ENCODE results near the gene TAAR9. TPM values are rescaled to one million over a fixed set of nuclear protein-coding genes. Genes with fewer than 3 reads are reported as not detected.

TAAR9 gene
- total and polyA plus RNA-seq, 2 donors (not counting 1 experiment from before 2014, with no cell fraction given): not detected

DNA sequence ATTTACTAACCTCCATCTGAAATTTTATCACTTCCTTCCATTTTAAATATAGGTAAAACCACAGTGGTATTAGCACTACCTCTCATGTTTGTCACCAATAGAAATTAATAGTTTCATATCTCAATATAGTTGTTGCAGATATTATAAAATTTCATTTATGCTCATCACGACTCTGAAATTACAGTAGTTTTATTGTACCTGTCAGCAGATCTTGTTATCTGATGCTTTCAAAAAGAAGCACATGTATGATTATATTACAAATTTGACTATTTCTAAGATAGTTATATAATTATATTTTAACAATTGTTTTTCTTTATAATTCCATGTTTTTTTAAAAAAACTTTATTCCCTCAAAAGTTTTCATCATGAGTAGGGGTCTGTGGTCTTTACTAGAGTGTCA is 46.6 kb downstream of the TAAR9 start:
- Histone ChIP-seq H3K36me3 (replicated peaks in 1 of 2; ENCODE audit: control extremely low read depth in 1 of 2, control insufficient read depth in 1 of 2, extremely low read depth in 1 of 2, insufficient read depth in 2 of 2, low read length in 1 of 2) (no peaks in the 10 kb centered on the region), H4K20me1 (ENCODE audit: control insufficient read depth, insufficient read depth, low read length, poor library complexity, severe bottlenecking) (no peaks in the 10 kb centered on the region), H3K27me3 (replicated peaks in 1 of 4; ENCODE audit: control extremely low read depth in 1 of 4, control insufficient read depth in 3 of 4, insufficient read depth in 4 of 4, low read length in 3 of 4) (peaks cover 0 to 11% (median 0%) of the 10 kb centered on the region in 4 experiments), H3K9ac (ENCODE audit: low read length) (no peak overlapping the region), H3K4me3 (ENCODE audit: control extremely low read depth in 1 of 5, extremely low read depth in 1 of 5, insufficient read depth in 1 of 5, low read depth in 2 of 5, low read length in 4 of 5) (no peak overlapping the region), H3K4me2 (replicated peaks; ENCODE audit: low read depth, low read length, poor library complexity, severe bottlenecking) (no peak overlapping the region), H3K79me2 (ENCODE audit: control insufficient read depth, insufficient read depth, low read length) (no peaks in the 10 kb centered on the region), H3K27ac (ENCODE audit: low read length in 2 of 2) (no peak overlapping the region), H3K9me3 (ENCODE audit: control extremely low read depth in 1 of 3, control insufficient read depth in 2 of 3, insufficient read depth in 1 of 3, low read length in 2 of 3) (peaks cover 0 to 3% (median 3%) of the 10 kb centered on the region in 3 donors), H3K4me1 (ENCODE audit: control insufficient read depth in 2 of 2, insufficient read depth in 2 of 2, low read length in 2 of 2) (no peaks in the 10 kb centered on the region), H2AFZ (ENCODE audit: insufficient read depth, low read depth, low read length, poor library complexity, severe bottlenecking) (no peak overlapping the region)
- no peaks in the 10 kb centered on the region for H3K9me3 Mint-ChIP-seq (ENCODE audit: insufficient read depth)
- intact Hi-C loops (cut with micrococcal nuclease): no loop called here
- no CpG with 5 or more reads among the region's 1 CpG for WGBS (ENCODE audit: insufficient coverage)
- H3K27ac Mint-ChIP-seq: no peak overlapping the region
- ChIA-PET POLR2A (no interaction called here), CTCF (no interaction called here)
- TF ChIP-seq, protein P1, sequence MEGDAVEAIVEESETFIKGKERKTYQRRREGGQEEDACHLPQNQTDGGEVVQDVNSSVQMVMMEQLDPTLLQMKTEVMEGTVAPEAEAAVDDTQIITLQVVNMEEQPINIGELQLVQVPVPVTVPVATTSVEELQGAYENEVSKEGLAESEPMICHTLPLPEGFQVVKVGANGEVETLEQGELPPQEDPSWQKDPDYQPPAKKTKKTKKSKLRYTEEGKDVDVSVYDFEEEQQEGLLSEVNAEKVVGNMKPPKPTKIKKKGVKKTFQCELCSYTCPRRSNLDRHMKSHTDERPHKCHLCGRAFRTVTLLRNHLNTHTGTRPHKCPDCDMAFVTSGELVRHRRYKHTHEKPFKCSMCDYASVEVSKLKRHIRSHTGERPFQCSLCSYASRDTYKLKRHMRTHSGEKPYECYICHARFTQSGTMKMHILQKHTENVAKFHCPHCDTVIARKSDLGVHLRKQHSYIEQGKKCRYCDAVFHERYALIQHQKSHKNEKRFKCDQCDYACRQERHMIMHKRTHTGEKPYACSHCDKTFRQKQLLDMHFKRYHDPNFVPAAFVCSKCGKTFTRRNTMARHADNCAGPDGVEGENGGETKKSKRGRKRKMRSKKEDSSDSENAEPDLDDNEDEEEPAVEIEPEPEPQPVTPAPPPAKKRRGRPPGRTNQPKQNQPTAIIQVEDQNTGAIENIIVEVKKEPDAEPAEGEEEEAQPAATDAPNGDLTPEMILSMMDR (IDR thresholded peaks at IDR 0.05): no peak
- no peak for TF ChIP-seq EZH2 (IDR thresholded peaks at IDR 0.05; ENCODE audit: borderline replicate concordance, insufficient read depth, low read depth, low read length, poor library complexity, severe bottlenecking)
- no peak overlapping the region for H3K4me3 Mint-ChIP-seq
- H3K27me3 Mint-ChIP-seq: peaks cover 30% of the 10 kb centered on the region
- DNase-seq (no peak), ATAC-seq (ENCODE audit: low read depth) (no peak)
- H3K4me1 Mint-ChIP-seq: no peaks in the 10 kb centered on the region

DNA sequence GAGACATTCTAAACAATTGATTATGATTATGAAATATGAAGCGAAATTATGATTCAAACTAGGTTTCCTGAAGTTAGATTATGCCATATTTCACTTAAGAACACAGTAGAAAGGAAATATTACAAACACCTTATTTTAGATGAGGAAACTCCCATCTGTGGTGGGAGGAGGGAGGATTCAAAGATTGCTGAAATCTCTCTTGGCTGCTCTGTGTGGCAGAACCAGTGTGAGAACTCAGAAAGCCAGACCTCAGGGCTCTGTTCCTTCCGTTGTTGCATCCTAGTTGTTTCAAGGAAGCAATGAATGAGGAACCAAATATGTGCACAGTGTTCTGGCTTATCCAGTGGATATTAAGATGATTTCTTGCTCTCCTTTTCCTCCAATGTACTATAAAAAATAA is 49.3 kb downstream of the TAAR9 start:
- Mint-ChIP-seq H3K9me3 (ENCODE audit: insufficient read depth) (no peaks in the 10 kb centered on the region), H3K27me3 (peaks cover 14% of the 10 kb centered on the region), H3K4me3 (no peak overlapping the region), H3K27ac (no peak overlapping the region), H3K4me1 (no peaks in the 10 kb centered on the region)
- TF ChIP-seq, protein P1 (IDR thresholded peaks at IDR 0.05): no peak
- TF ChIP-seq EZH2 (IDR thresholded peaks at IDR 0.05; ENCODE audit: borderline replicate concordance, insufficient read depth, low read depth, low read length, poor library complexity, severe bottlenecking): no peak
- POLR2A ChIA-PET: interaction anchor here (0.6 kb wide), 1 partner anchor 128 kb away, joined by 8 read pairs; no protein-coding TSS in a partner anchor
- WGBS (ENCODE audit: insufficient coverage): 13% methylated on average over 1 of the region's 2 CpGs
- intact Hi-C loops (cut with micrococcal nuclease): no loop called here
- no peaks in the 10 kb centered on the region for H4K20me1 ChIP-seq (ENCODE audit: control insufficient read depth, insufficient read depth, low read length, poor library complexity, severe bottlenecking)
- no peak overlapping the region for H3K4me2 ChIP-seq (replicated peaks; ENCODE audit: low read depth, low read length, poor library complexity, severe bottlenecking)
- peaks cover 0 to 3% (median 0%) of the 10 kb centered on the region in 4 experiments for H3K27me3 ChIP-seq (replicated peaks in 1 of 4; ENCODE audit: control extremely low read depth in 1 of 4, control insufficient read depth in 3 of 4, insufficient read depth in 4 of 4, low read length in 3 of 4)
- ATAC-seq (ENCODE audit: low read depth) (no peak), DNase-seq (no peak)
- CTCF ChIA-PET: no interaction called here
- H3K9ac ChIP-seq (ENCODE audit: low read length): no peak overlapping the region
- H3K9me3 ChIP-seq (ENCODE audit: control extremely low read depth in 1 of 3, control insufficient read depth in 2 of 3, insufficient read depth in 1 of 3, low read length in 2 of 3): no peaks in the 10 kb centered on the region
- H2AFZ ChIP-seq (ENCODE audit: insufficient read depth, low read depth, low read length, poor library complexity, severe bottlenecking): no peak overlapping the region
- H3K4me1 ChIP-seq (ENCODE audit: control insufficient read depth in 2 of 2, insufficient read depth in 2 of 2, low read length in 2 of 2): no peaks in the 10 kb centered on the region
- H3K36me3 ChIP-seq (replicated peaks in 1 of 2; ENCODE audit: control extremely low read depth in 1 of 2, control insufficient read depth in 1 of 2, extremely low read depth in 1 of 2, insufficient read depth in 2 of 2, low read length in 1 of 2): no peaks in the 10 kb centered on the region
- no peaks in the 10 kb centered on the region for H3K79me2 ChIP-seq (ENCODE audit: control insufficient read depth, insufficient read depth, low read length)
- H3K4me3 ChIP-seq (ENCODE audit: control extremely low read depth in 1 of 5, extremely low read depth in 1 of 5, insufficient read depth in 1 of 5, low read depth in 2 of 5, low read length in 4 of 5): no peak overlapping the region
- H3K27ac ChIP-seq (ENCODE audit: low read length in 2 of 2): no peak overlapping the region

Small RNA genes within 50 kb of the gene (small RNA-seq; reads per million reads assigned to genes)
- not detected for gene TAAR7P (ENCODE audit: insufficient read length, low read depth, low replicate concordance)

Other genes with a start within 250 kb of the TAAR9 start
- 6.7 and 7.0 TPM in 2 replicates for gene MOXD1, start 136.8 kb upstream of the TAAR9 start, total RNA-seq
- gene MOXD1, start 136.8 kb upstream of the TAAR9 start, polyA plus RNA-seq: 1.3 and 1.5 TPM in 2 replicates
- 221 and 227 TPM in 2 replicates for gene STX7, start 25.2 kb upstream of the TAAR9 start, total RNA-seq
- 70.9 and 78.5 TPM in 2 replicates for gene STX7, start 25.2 kb upstream of the TAAR9 start, polyA plus RNA-seq
- not detected in 2 replicates for gene TAAR8, start 14.4 kb downstream of the TAAR9 start, total RNA-seq
- not detected in 2 replicates for gene TAAR8, start 14.4 kb downstream of the TAAR9 start, polyA plus RNA-seq
- not detected in 2 replicates for gene TAAR6, start 32.0 kb downstream of the TAAR9 start, total RNA-seq
- gene TAAR6, start 32.0 kb downstream of the TAAR9 start, polyA plus RNA-seq: not detected in 2 replicates
- not detected in 2 replicates for gene TAAR5, start 51.5 kb downstream of the TAAR9 start, total RNA-seq
- not detected in 2 replicates for gene TAAR5, start 51.5 kb downstream of the TAAR9 start, polyA plus RNA-seq
- not detected in 2 replicates for gene TAAR2, start 86.0 kb downstream of the TAAR9 start, total RNA-seq
- not detected in 2 replicates for gene TAAR2, start 86.0 kb downstream of the TAAR9 start, polyA plus RNA-seq
- not detected in 2 replicates for gene TAAR1, start 120.9 kb downstream of the TAAR9 start, total RNA-seq
- gene TAAR1, start 120.9 kb downstream of the TAAR9 start, polyA plus RNA-seq: not detected in 2 replicates
- gene VNN1, start 175.8 kb downstream of the TAAR9 start, total RNA-seq: not detected in 2 replicates
- 0.03 and 0.04 TPM in 2 replicates for gene VNN1, start 175.8 kb downstream of the TAAR9 start, polyA plus RNA-seq
- 32.7 and 33.4 TPM in 2 replicates for gene VNN2, start 219.6 kb downstream of the TAAR9 start, total RNA-seq
- gene VNN2, start 219.6 kb downstream of the TAAR9 start, polyA plus RNA-seq: 12.2 and 20.0 TPM in 2 replicates